ENCODE data around the gene GUCA2B. TPM values are rescaled to one million over a fixed set of nuclear protein-coding genes. Genes with fewer than 3 reads are reported as not detected.
A peak's percentile ranks its signal among the peaks of the same experiment; 100 is the strongest.

Gene GUCA2B
- total and polyA plus RNA-seq, 8 donors: 2.2 to 13.1 (median 4.8) TPM; not detected in 4

- peaks cover 0 to 5% (median 0%) of the 10 kb centered on the region in 4 donors for H3K4me1 ChIP-seq
- no peak for TF ChIP-seq POLR2AphosphoS5 (IDR thresholded peaks at IDR 0.05)
- no peak for TF ChIP-seq CTCF (IDR thresholded peaks at IDR 0.05)
- no peak for TF ChIP-seq POLR2A (IDR thresholded peaks at IDR 0.05)
- no peak for TF ChIP-seq EP300 (IDR thresholded peaks at IDR 0.05)
- no peak overlapping the region for H3K4me3 ChIP-seq
- no peaks in the 10 kb centered on the region for H3K9me3 ChIP-seq
- no peak overlapping the region for H3K27ac ChIP-seq
- WGBS, 5 donors: 46 to 53% (median 50%) methylated on average over 4 of the region's 4 CpGs
- no peaks in the 10 kb centered on the region for H3K36me3 ChIP-seq
- peaks cover 0 to 70% (median 23%) of the 10 kb centered on the region in 3 donors for H3K27me3 ChIP-seq
- intact Hi-C loops (cut with DNase I; ENCODE audit: low total_unique reads): loop anchor here (10.0 kb wide), 1 partner anchor 602 kb away; the partner anchor contains the start of gene CLDN19
- DNase-seq: no peak
These were observed 10.1 kb upstream of the GUCA2B start for GRCh38 chr1:42142894-42143675.

- no peak overlapping the region for H3K27ac ChIP-seq
- intact Hi-C loops (cut with DNase I; ENCODE audit: low total_unique reads): loop anchor here (10.0 kb wide), 1 partner anchor 601 kb away; the partner anchor contains the start of gene CLDN19
- DNase-seq: no peak
- no peaks in the 10 kb centered on the region for H3K9me3 ChIP-seq
- H3K36me3 ChIP-seq: no peaks in the 10 kb centered on the region
- H3K4me1 ChIP-seq: peaks cover 0 to 5% (median 0%) of the 10 kb centered on the region in 4 donors
- peaks cover 0 to 77% (median 23%) of the 10 kb centered on the region in 3 donors for H3K27me3 ChIP-seq
- no peak overlapping the region for H3K4me3 ChIP-seq
- TF ChIP-seq CTCF (IDR thresholded peaks at IDR 0.05) (no peak), POLR2A (IDR thresholded peaks at IDR 0.05) (no peak), POLR2AphosphoS5 (IDR thresholded peaks at IDR 0.05) (no peak), EP300 (IDR thresholded peaks at IDR 0.05) (no peak)
- WGBS, 5 donors: 35 to 51% (median 50%) methylated on average over 10 to 13 of the region's 13 CpGs
These were observed 9.1 kb upstream of the GUCA2B start for GRCh38 chr1:42143896-42144710.

DNA sequence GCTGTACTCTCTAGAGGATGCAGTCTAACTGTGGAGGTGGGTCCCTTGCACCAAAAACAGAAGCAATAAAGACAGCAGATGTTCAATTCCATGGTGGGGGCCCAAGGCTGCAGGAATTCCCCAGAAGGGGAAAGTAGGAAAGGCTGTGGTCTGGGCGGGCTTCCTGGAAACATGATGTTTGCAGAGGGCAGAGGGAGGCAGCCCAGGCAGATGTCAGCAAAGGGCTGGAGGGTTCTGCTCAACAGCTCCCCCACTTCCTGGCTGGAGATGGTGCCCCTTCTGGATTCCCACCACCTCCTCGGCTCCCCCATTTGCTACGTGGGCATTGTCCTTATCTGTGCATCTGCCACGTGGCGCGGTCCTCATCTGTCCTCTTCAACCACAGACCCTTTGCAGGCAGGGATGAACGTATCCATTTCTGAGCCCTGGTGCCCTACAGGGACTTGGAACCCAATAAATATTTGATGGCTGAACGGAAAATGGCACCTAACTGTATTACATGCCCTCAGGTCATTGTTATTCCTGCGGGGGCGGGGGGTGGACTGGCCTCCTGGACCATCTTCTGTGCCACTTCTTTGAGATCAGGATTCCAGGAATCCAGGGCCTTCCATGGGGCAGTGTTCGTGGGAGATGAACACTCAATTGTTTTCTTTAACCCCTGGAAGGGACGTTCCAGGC lies 8.4 kb upstream of the GUCA2B start:
- TF ChIP-seq CTCF (IDR thresholded peaks at IDR 0.05): no peak
- no peak for TF ChIP-seq EP300 (IDR thresholded peaks at IDR 0.05)
- TF ChIP-seq POLR2A (IDR thresholded peaks at IDR 0.05): no peak
- no peak for TF ChIP-seq POLR2AphosphoS5 (IDR thresholded peaks at IDR 0.05)
- peaks cover 0 to 5% (median 0%) of the 10 kb centered on the region in 4 donors for H3K4me1 ChIP-seq
- H3K27me3 ChIP-seq: peaks cover 0 to 77% (median 23%) of the 10 kb centered on the region in 3 donors
- H3K9me3 ChIP-seq: no peaks in the 10 kb centered on the region
- no peaks in the 10 kb centered on the region for H3K36me3 ChIP-seq
- 61 to 75% (median 68%) methylated on average over 8 to 12 of the region's 12 CpGs for WGBS, 5 donors
- DNase-seq: peak in 1 of 2 donors; percentile 23
- intact Hi-C loops (cut with DNase I; ENCODE audit: low total_unique reads): loop anchor here (10.0 kb wide), 1 partner anchor 600 kb away; the partner anchor contains the start of gene CLDN19
- H3K4me3 ChIP-seq: no peak overlapping the region
- H3K27ac ChIP-seq: no peak overlapping the region

- TF ChIP-seq POLR2A (IDR thresholded peaks at IDR 0.05) (no peak), POLR2AphosphoS5 (IDR thresholded peaks at IDR 0.05) (no peak), EP300 (IDR thresholded peaks at IDR 0.05) (no peak), CTCF (IDR thresholded peaks at IDR 0.05) (no peak)
- Histone ChIP-seq H3K9me3 (no peaks in the 10 kb centered on the region), H3K27me3 (peaks cover 0 to 77% (median 23%) of the 10 kb centered on the region in 3 donors), H3K4me1 (peaks cover 0 to 5% (median 0%) of the 10 kb centered on the region in 4 donors), H3K4me3 (no peak overlapping the region), H3K27ac (no peak overlapping the region), H3K36me3 (no peaks in the 10 kb centered on the region)
- intact Hi-C loops (cut with DNase I; ENCODE audit: low total_unique reads): loop anchor here (10.0 kb wide), 1 partner anchor 599 kb away; the partner anchor contains the start of gene CLDN19
- 49 to 73% (median 63%) methylated on average over 7 to 8 of the region's 8 CpGs for WGBS, 5 donors
- peak in 1 of 2 donors; percentile 13 for DNase-seq
These were observed 7.9 kb upstream of the GUCA2B start for GRCh38 chr1:42145389-42145716.

Measured in stomach (tissue), 9 donors.